A549 (cell line): ENCODE measurements around the gene HNF4A. TPM values are rescaled to one million over a fixed set of nuclear protein-coding genes. Genes with fewer than 3 reads are reported as not detected.

Experiments
- ATAC-seq, 2 experiments: fragments of 200-7000 bp in 1 of 2; fragments of >200 bp in 1 of 2; cut with Nextera tagmentation in 1 of 2; cut with Tn5 transposase in 1 of 2; 3 replicates each; pipeline versions ENCODE4 v1.8.0 to v1.9.1; 2018 to 2020; ENCODE audit warnings: mild to moderate bottlenecking in 1 of 2, moderate library complexity in 1 of 2
- CTCF ChIA-PET: fragments of 300-600 bp; sonication (Branson Sonifier 250); formaldehyde crosslinking; extraction: SDS; loops from one replicate; lab custom pipeline; 2021; ENCODE audit warnings: antibody characterized with exemption, inconsistent platforms; lab: Yijun Ruan, JAX
- POLR2A ChIA-PET: fragments of 350-600 bp; formaldehyde crosslinking; extraction: SDS; loops from one replicate; lab custom pipeline; 2021; ENCODE audit warnings: antibody characterized with exemption, inconsistent platforms; lab: Yijun Ruan, JAX
- DNase-seq, 2 experiments: peaks; one replicate each; pipeline versions ENCODE4 v3.0.0 to v3.0.0-alpha.2; 2011 to 2016; ENCODE audit warnings: low read depth in 1 of 2, low spot score in 1 of 2
- FAIRE-seq: peaks from 2 replicates; lab custom pipeline; 2011; peaks lifted over from hg19 to GRCh38; lab: Jason Lieb, UNC
- H3K27ac ChIP-seq, 2 experiments: fragments of >200 bp; sonication (Bioruptor Twin); formaldehyde crosslinking; 3 replicates each; pipeline ENCODE4 v1.5.1; 2016 to 2017
- H3K4me1 ChIP-seq: fragments of >200 bp; sonication (Bioruptor Twin); formaldehyde crosslinking; 3 replicates; pipeline ENCODE4 v1.6.1; 2016
- H3K4me2 ChIP-seq: fragments of >200 bp; sonication (Bioruptor Twin); formaldehyde crosslinking; 3 replicates; pipeline ENCODE4 v1.6.1; 2016
- H3K4me3 ChIP-seq: fragments of >200 bp; sonication (Bioruptor Twin); formaldehyde crosslinking; 3 replicates; pipeline ENCODE4 v1.5.1; 2016
- H3K9me3 ChIP-seq: fragments of >200 bp; sonication (Bioruptor Twin); formaldehyde crosslinking; 3 replicates; pipeline ENCODE4 v1.6.1; 2016
- BHLHE40 ChIP-seq: IDR thresholded peaks from 2 replicates; pipeline ENCODE4 v1.6.1; 2012; ENCODE audit warnings: low read depth, low read length, inconsistent platforms
- CBX2 ChIP-seq: fragments of 200-600 bp; sonication (generic); IDR thresholded peaks from 2 replicates; pipeline ENCODE4 v1.6.1; 2016; ENCODE audit warnings: low read depth, mild to moderate bottlenecking, borderline replicate concordance
- CBX8 ChIP-seq: fragments of 200-600 bp; sonication (generic); IDR thresholded peaks from 2 replicates; pipeline ENCODE4 v1.6.1; 2016
- CEBPB ChIP-seq, 2 experiments: fragments of >200 bp in 1 of 2; sonication (Bioruptor Twin) in 1 of 2; formaldehyde crosslinking in 1 of 2; IDR thresholded peaks; 2 replicates each; pipeline ENCODE4 v1.6.1; 2012 to 2016
- FOSL2 ChIP-seq, 2 experiments: fragments of 450-650 bp in 1 of 2; fragments of >200 bp in 1 of 2; sonication (Bioruptor Twin) in 1 of 2; formaldehyde crosslinking; IDR thresholded peaks; 2 replicates each; pipeline versions ENCODE4 v1.5.0 to v1.6.1; 2016 to 2020; ENCODE audit warnings: mild to moderate bottlenecking in 1 of 2, moderate library complexity in 1 of 2
- GATA3 ChIP-seq: IDR thresholded peaks from 2 replicates; pipeline ENCODE4 v1.6.1; 2012; ENCODE audit warnings: borderline replicate concordance
- HEYL ChIP-seq: fragments of 250-450 bp; sonication (Bioruptor Pico); IDR thresholded peaks from 2 replicates; pipeline ENCODE4 v1.8.0; 2021; ENCODE audit warnings: mild to moderate bottlenecking, moderate library complexity
- HOXB13 ChIP-seq: fragments of 250-450 bp; sonication (Bioruptor Pico); IDR thresholded peaks from 2 replicates; pipeline ENCODE4 v1.5.0; 2020; ENCODE audit warnings: low read depth, mild to moderate bottlenecking, moderate library complexity
- HOXB5 ChIP-seq: fragments of 250-450 bp; sonication (Bioruptor Pico); IDR thresholded peaks from 2 replicates; pipeline ENCODE4 v1.5.0; 2020; ENCODE audit warnings: mild to moderate bottlenecking, moderate library complexity
- MAFK ChIP-seq: fragments of 450-650 bp; IDR thresholded peaks from 2 replicates; pipeline ENCODE4 v1.6.1; 2014; ENCODE audit not compliant: partially characterized antibody
- NR3C1 ChIP-seq: fragments of >200 bp; sonication (Bioruptor Twin); formaldehyde crosslinking; IDR thresholded peaks from 3 replicates; pipeline ENCODE4 v1.6.1; 2017
- PHF8 ChIP-seq: fragments of 200-600 bp; sonication (generic); IDR thresholded peaks from 2 replicates; pipeline ENCODE4 v1.6.1; 2016; ENCODE audit warnings: low read depth, mild to moderate bottlenecking, antibody characterized with exemption, moderate library complexity, borderline replicate concordance
- POLR2A ChIP-seq: IDR thresholded peaks from 2 replicates; pipeline ENCODE4 v1.6.1; 2012; ENCODE audit warnings: mild to moderate bottlenecking, low read length
- POLR2AphosphoS2 ChIP-seq: conservative IDR thresholded peaks from 2 replicates; pipeline ENCODE4 v1.6.1; 2012; ENCODE audit warnings: low read length, improper control_type of control experiment, inconsistent platforms
- RNF2 ChIP-seq: fragments of 200-600 bp; sonication (generic); IDR thresholded peaks from 2 replicates; pipeline ENCODE4 v1.6.1; 2016; ENCODE audit warnings: low read depth, mild to moderate bottlenecking, antibody characterized with exemption, moderate library complexity, borderline replicate concordance
- WGBS: methylation state at CpG from one replicate; pipeline ENCODE4 v1.1.6; 2017; ENCODE audit errors: missing lambda C conversion rate; 5-methylcytosine and 5-hydroxymethylcytosine counted together
- polyA plus RNA-seq, 4 experiments: library from polyadenylated mRNA; depleted of rRNA in 3 of 4; stranded (reverse); fragments of >200 nt; fragmentation: RNase III in 1 of 4; extraction: RNeasy Plus Mini Kit Qiagen cat#74134 plus additional on column Dnase treatment in 1 of 4; gene quantifications; 2 replicates in 3 of 4; 3 replicates in 1 of 4; pipeline ENCODE4 v1.2.3, GENCODE V29; 2011 to 2017
- TF ChIP-seq, protein P1 (sequence below): fragments of >200 bp; sonication (Bioruptor Twin); formaldehyde crosslinking; IDR thresholded peaks from 2 replicates; pipeline ENCODE4 v1.6.1; 2016
- TF ChIP-seq, protein P2 (sequence below): IDR thresholded peaks from 2 replicates; pipeline ENCODE4 v1.6.1; 2012
- TF ChIP-seq, protein P3 (sequence below): IDR thresholded peaks from 2 replicates; pipeline ENCODE4 v1.6.1; 2012
- TF ChIP-seq, protein P4 (sequence below): fragments of >200 bp; sonication (Bioruptor Twin); formaldehyde crosslinking; IDR thresholded peaks from 3 replicates; pipeline ENCODE4 v1.6.1; 2016
- TF ChIP-seq, protein P5 (sequence below): fragments of 200-600 bp; sonication (generic); IDR thresholded peaks from 2 replicates; pipeline ENCODE4 v1.6.1; 2016; ENCODE audit warnings: antibody characterized with exemption, mild to moderate bottlenecking, moderate library complexity
- TF ChIP-seq, protein P6 (sequence below): fragments of 250-450 bp; sonication (Bioruptor Pico); IDR thresholded peaks from 2 replicates; pipeline ENCODE4 v1.5.0; 2020; ENCODE audit warnings: low read depth, mild to moderate bottlenecking, moderate library complexity

The HNF4A gene
- polyA plus RNA-seq, 2 of the 4 experiments (the other 2 are of a cell fraction): 20.0 to 26.2 TPM

DNA sequence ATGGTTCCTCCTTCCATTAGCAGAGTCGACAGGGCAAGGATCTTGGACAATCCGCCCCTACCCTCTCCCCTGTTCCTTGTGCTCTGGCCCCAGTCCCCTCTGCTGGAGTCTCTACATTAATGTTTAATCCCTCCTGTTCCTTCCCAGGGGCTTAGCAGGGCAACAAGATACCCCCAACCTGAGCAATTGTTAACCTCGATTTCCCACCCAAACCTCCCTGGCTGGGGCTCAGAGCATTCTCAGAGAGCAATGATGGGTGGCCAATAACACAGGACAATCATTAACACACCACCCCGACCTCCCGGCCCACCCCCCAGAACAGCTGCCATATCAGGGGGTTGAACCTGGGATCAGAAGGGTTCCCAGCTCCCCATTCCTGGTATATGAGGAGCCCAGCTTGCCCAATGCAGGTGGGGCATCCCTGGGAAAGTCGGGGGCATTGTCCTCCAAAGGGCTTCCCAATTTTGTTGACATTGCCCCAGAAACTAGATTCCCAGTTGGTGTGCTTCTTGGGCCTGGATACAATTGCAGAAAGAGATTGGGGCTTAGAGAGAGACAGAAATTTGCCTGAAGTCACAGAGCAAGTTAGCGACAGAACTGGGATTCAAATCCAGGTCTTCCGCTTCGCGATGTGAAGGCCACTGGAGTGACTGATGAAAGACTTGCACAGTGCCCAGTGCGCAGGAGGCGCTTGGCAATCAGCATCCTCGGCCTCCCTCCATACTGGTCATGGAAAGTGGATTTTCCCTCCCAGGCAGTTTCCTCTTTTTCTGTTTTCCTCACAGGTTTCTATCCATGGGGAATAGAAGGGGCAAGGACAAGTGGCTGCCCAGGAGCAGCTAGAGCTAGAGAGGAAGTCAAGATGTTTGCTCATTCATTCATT is 60.6 kb downstream of the HNF4A start:
- no peak for TF ChIP-seq CEBPB (IDR thresholded peaks at IDR 0.05)
- TF ChIP-seq, all 56 proteins: peak for 0
- Histone ChIP-seq H3K9me3 (no peaks in the 10 kb centered on the region), H3K4me1 (no peaks in the 10 kb centered on the region; the same call in 2 of the 3 replicates), H3K27ac (no peak overlapping the region), H3K4me2 (no peak overlapping the region), H3K4me3 (no peak overlapping the region)
- WGBS: 86% methylated on average over 12 of the region's 13 CpGs
- FAIRE-seq: no peak
- ChIA-PET CTCF (interaction anchor here (0.8 to 1.8 kb wide), 3 partner anchors 46 to 201 kb away, joined by 3 to 5 read pairs (median 4); no protein-coding TSS in a partner anchor), POLR2A (no interaction called here)
- no peak for ATAC-seq
- DNase-seq: no peak

DNA sequence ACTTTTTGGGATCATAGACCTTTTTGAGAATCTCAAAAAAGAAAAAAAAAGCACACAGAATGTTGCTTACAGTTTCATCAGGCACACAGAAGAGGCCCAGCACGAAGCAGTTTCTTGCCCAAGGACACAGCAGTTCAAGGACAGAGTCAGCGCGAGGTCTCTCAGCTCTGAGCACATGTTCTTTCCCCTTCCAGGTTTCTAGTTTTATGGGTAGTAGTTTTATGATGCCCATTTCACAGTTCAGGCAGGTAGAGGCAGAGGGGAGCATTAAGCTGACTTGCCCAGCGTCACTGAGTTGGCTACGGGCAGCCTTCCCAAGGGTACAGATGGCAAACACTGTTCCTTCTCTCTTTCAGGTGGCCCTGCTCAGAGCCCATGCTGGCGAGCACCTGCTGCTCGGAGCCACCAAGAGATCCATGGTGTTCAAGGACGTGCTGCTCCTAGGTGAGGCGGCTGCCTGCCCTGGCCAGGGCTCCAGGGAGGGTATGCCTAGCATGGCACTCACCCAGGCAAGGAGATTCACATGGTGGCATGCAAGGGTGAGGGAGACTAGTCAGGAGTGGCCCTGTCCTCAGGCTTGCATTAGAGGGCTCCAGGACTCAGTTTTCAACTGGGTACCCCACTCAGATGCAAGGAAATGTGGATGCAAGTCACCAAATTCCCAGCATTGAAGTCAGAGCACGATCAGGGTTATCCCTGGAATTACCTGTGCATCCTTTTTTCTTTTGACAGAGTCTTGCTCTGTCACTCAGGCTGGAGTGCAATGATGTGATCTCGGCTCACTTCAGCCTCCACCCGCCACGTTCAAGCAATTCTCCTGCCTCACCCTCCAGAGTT is 62.8 kb downstream of the HNF4A start:
- no peak overlapping the region for H3K4me2 ChIP-seq
- ChIA-PET POLR2A (no interaction called here), CTCF (interaction anchor here (0.7 to 1.3 kb wide), 5 partner anchors 15 to 53 kb away, joined by 3 read pairs; no protein-coding TSS in a partner anchor)
- no peak for DNase-seq
- 88% methylated on average over 13 of the region's 13 CpGs for WGBS
- TF ChIP-seq HEYL: no peak
- TF ChIP-seq, protein P1, sequence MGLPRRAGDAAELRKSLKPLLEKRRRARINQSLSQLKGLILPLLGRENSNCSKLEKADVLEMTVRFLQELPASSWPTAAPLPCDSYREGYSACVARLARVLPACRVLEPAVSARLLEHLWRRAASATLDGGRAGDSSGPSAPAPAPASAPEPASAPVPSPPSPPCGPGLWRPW: no peak
- TF ChIP-seq GATA3: no peak
- TF ChIP-seq, protein P2, sequence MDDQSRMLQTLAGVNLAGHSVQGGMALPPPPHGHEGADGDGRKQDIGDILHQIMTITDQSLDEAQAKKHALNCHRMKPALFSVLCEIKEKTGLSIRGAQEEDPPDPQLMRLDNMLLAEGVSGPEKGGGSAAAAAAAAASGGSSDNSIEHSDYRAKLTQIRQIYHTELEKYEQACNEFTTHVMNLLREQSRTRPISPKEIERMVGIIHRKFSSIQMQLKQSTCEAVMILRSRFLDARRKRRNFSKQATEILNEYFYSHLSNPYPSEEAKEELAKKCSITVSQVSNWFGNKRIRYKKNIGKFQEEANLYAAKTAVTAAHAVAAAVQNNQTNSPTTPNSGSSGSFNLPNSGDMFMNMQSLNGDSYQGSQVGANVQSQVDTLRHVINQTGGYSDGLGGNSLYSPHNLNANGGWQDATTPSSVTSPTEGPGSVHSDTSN: no peak
- TF ChIP-seq, protein P3, sequence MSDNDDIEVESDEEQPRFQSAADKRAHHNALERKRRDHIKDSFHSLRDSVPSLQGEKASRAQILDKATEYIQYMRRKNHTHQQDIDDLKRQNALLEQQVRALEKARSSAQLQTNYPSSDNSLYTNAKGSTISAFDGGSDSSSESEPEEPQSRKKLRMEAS: no peak
- TF ChIP-seq HOXB5 (CRISPR knock-in tag): no peak
- TF ChIP-seq, protein P4, sequence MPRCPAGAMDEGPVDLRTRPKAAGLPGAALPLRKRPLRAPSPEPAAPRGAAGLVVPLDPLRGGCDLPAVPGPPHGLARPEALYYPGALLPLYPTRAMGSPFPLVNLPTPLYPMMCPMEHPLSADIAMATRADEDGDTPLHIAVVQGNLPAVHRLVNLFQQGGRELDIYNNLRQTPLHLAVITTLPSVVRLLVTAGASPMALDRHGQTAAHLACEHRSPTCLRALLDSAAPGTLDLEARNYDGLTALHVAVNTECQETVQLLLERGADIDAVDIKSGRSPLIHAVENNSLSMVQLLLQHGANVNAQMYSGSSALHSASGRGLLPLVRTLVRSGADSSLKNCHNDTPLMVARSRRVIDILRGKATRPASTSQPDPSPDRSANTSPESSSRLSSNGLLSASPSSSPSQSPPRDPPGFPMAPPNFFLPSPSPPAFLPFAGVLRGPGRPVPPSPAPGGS: no peak
- no peak for TF ChIP-seq FOSL2 (IDR thresholded peaks at IDR 0.05)
- TF ChIP-seq FOSL2 (CRISPR knock-in tag; IDR thresholded peaks at IDR 0.05): no peak
- no peak for TF ChIP-seq RNF2
- no peak for TF ChIP-seq PHF8
- no peak for TF ChIP-seq CBX2
- no peak for TF ChIP-seq CBX8
- no peak for TF ChIP-seq POLR2A
- no peak for TF ChIP-seq BHLHE40
- TF ChIP-seq HOXB13 (CRISPR knock-in tag): no peak
- TF ChIP-seq MAFK: no peak
- no peak for TF ChIP-seq POLR2AphosphoS2
- TF ChIP-seq, protein P5, sequence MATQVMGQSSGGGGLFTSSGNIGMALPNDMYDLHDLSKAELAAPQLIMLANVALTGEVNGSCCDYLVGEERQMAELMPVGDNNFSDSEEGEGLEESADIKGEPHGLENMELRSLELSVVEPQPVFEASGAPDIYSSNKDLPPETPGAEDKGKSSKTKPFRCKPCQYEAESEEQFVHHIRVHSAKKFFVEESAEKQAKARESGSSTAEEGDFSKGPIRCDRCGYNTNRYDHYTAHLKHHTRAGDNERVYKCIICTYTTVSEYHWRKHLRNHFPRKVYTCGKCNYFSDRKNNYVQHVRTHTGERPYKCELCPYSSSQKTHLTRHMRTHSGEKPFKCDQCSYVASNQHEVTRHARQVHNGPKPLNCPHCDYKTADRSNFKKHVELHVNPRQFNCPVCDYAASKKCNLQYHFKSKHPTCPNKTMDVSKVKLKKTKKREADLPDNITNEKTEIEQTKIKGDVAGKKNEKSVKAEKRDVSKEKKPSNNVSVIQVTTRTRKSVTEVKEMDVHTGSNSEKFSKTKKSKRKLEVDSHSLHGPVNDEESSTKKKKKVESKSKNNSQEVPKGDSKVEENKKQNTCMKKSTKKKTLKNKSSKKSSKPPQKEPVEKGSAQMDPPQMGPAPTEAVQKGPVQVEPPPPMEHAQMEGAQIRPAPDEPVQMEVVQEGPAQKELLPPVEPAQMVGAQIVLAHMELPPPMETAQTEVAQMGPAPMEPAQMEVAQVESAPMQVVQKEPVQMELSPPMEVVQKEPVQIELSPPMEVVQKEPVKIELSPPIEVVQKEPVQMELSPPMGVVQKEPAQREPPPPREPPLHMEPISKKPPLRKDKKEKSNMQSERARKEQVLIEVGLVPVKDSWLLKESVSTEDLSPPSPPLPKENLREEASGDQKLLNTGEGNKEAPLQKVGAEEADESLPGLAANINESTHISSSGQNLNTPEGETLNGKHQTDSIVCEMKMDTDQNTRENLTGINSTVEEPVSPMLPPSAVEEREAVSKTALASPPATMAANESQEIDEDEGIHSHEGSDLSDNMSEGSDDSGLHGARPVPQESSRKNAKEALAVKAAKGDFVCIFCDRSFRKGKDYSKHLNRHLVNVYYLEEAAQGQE: no peak
- TF ChIP-seq NR3C1: no peak
- TF ChIP-seq, protein P6, sequence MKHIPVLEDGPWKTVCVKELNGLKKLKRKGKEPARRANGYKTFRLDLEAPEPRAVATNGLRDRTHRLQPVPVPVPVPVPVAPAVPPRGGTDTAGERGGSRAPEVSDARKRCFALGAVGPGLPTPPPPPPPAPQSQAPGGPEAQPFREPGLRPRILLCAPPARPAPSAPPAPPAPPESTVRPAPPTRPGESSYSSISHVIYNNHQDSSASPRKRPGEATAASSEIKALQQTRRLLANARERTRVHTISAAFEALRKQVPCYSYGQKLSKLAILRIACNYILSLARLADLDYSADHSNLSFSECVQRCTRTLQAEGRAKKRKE (CRISPR knock-in tag): no peak
- H3K27ac ChIP-seq: no peak overlapping the region
- no peak for FAIRE-seq
- no peaks in the 10 kb centered on the region for H3K9me3 ChIP-seq
- no peak overlapping the region for H3K4me3 ChIP-seq
- 0 out of 3 replicates have a peak, but pooled peaks cover 4% of the 10 kb centered on the region for H3K4me1 ChIP-seq
- no peak; a peak in 1 of 6 replicates for ATAC-seq
